Measurements from ENCODE around the gene CRNKL1. TPM values are rescaled to one million over a fixed set of nuclear protein-coding genes. Genes with fewer than 3 reads are reported as not detected.

CRNKL1 gene
- total and polyA plus RNA-seq, 2 of the 4 experiments (the other 2 are of a cell fraction), result 7.4 to 20.1 TPM

GRCh38 chr20:19990850-19991249 is 61.4 kb downstream of the CRNKL1 start:
- Histone ChIP-seq H3K18ac (ENCODE audit: low read depth, low read length) (peak overlapping the region; percentile 8; the same call in 1 of the 2 replicates), H3K27me3 (ENCODE audit: control insufficient read depth, insufficient read depth, low read length) (no peaks in the 10 kb centered on the region), H2AK5ac (ENCODE audit: low read depth, low read length) (no peak overlapping the region), H4K20me1 (ENCODE audit: insufficient read depth, low read length) (peaks cover 65% of the 10 kb centered on the region), H4K91ac (ENCODE audit: insufficient read depth, low read depth, low read length) (no peak overlapping the region), H2BK15ac (ENCODE audit: low read depth, low read length) (no peak overlapping the region), H3K36me3 (ENCODE audit: control insufficient read depth, insufficient read depth, low read length) (peaks cover 20% of the 10 kb centered on the region), H3K4me2 (ENCODE audit: low read depth, low read length) (no peak overlapping the region; the same call in 1 of the 2 replicates), H2AK9ac (replicated peaks; ENCODE audit: low read depth, low read length, poor library complexity) (no peak overlapping the region), H3K4me3 (ENCODE audit: insufficient read depth, low read depth, low read length) (no peak overlapping the region), H3K56ac (ENCODE audit: extremely low read depth, insufficient read depth, low read length) (no peak overlapping the region), H3K4ac (ENCODE audit: low read depth, low read length) (peak overlapping the region; percentile 37; the same call in 1 of the 2 replicates), H3K9me1 (ENCODE audit: insufficient read depth, low read length) (peaks cover 15% of the 10 kb centered on the region; the same call in 1 of the 2 replicates), H3K79me1 (ENCODE audit: low read depth in 1 of 2, low read length in 2 of 2) (peaks cover 14 to 65% of the 10 kb centered on the region in 2 experiments; a peak in 3 of 4 replicates), H3K23ac (ENCODE audit: low read depth, low read length) (peak overlapping the region; percentile 10; the same call in 1 of the 2 replicates), H4K8ac (ENCODE audit: low read depth in 2 of 2, low read length in 2 of 2) (peak overlapping the region in 1 of 2 experiments; percentile 56; a peak in 1 of 4 replicates), H4K5ac (ENCODE audit: low read depth, low read length) (no peak overlapping the region), H3K9ac (ENCODE audit: low read depth, low read length) (no peak overlapping the region), H2AFZ (replicated peaks; ENCODE audit: low read length, poor library complexity) (no peak overlapping the region), H2BK20ac (ENCODE audit: low read depth, low read length) (0 out of 2 replicates have a peak overlapping the region, but pooled peaks have one; percentile 41), H3K27ac (ENCODE audit: insufficient read depth, low read length) (peak overlapping the region; percentile 8; the same call in 1 of the 2 replicates), H2BK120ac (ENCODE audit: low read depth, low read length) (no peak overlapping the region; the same call in 1 of the 2 replicates), H3K14ac (replicated peaks; ENCODE audit: low read depth, low read length) (0 out of 2 replicates have a peak overlapping the region, but pooled peaks have one; percentile 13), H3K9me3 (ENCODE audit: control insufficient read depth, insufficient read depth, low read length) (no peaks in the 10 kb centered on the region), H2BK5ac (ENCODE audit: low read depth, low read length, poor library complexity, severe bottlenecking) (peak overlapping the region; percentile 100), H3K4me1 (ENCODE audit: control insufficient read depth, insufficient read depth, low read length) (peaks cover 33% of the 10 kb centered on the region)
- TF ChIP-seq MAFK (IDR thresholded peaks at IDR 0.05; ENCODE audit: low read depth, low read length) (no peak), CHD1 (IDR thresholded peaks at IDR 0.05; ENCODE audit: low read depth, low read length) (no peak), RFX5 (IDR thresholded peaks at IDR 0.05; ENCODE audit: low read depth, low read length) (no peak), RAD21 (IDR thresholded peaks at IDR 0.05; ENCODE audit: low read length) (no peak), NFE2L2 (IDR thresholded peaks at IDR 0.05; ENCODE audit: low read depth, low read length) (no peak), ELK1 (IDR thresholded peaks at IDR 0.05; ENCODE audit: borderline replicate concordance, low read depth, low read length) (no peak), BHLHE40 (IDR thresholded peaks at IDR 0.05; ENCODE audit: low read depth, low read length) (no peak), POLR2A (IDR thresholded peaks at IDR 0.05; ENCODE audit: low read depth, low read length) (no peak), SMC3 (IDR thresholded peaks at IDR 0.05; ENCODE audit: low read depth, low read length) (no peak), RCOR1 (IDR thresholded peaks at IDR 0.05; ENCODE audit: insufficient replicate concordance, low read length) (no peak)
- TF ChIP-seq, protein P1, sequence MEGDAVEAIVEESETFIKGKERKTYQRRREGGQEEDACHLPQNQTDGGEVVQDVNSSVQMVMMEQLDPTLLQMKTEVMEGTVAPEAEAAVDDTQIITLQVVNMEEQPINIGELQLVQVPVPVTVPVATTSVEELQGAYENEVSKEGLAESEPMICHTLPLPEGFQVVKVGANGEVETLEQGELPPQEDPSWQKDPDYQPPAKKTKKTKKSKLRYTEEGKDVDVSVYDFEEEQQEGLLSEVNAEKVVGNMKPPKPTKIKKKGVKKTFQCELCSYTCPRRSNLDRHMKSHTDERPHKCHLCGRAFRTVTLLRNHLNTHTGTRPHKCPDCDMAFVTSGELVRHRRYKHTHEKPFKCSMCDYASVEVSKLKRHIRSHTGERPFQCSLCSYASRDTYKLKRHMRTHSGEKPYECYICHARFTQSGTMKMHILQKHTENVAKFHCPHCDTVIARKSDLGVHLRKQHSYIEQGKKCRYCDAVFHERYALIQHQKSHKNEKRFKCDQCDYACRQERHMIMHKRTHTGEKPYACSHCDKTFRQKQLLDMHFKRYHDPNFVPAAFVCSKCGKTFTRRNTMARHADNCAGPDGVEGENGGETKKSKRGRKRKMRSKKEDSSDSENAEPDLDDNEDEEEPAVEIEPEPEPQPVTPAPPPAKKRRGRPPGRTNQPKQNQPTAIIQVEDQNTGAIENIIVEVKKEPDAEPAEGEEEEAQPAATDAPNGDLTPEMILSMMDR (conservative IDR thresholded peaks at IDR 0.05; ENCODE audit: low read depth, low read length), result no peak
- dilution Hi-C loops (cut with HindIII; ENCODE audit: low sequenced_read_pairs, unreplicated experiment) (no loop called here), in situ Hi-C loops (cut with MboI; ENCODE audit: low sequenced_read_pairs) (no loop called here), intact Hi-C loops (cut with micrococcal nuclease) (loop anchor here (5.0 kb wide), 1 partner anchor 104 kb away; no protein-coding TSS in a partner anchor)
- POLR2A ChIA-PET (ENCODE audit: unreplicated experiment), result interaction anchor here (1.2 kb wide), 1 partner anchor 13 kb away, joined by 6 read pairs; no protein-coding TSS in a partner anchor
- DNase-seq, result no peak
- no TSS peak for BruUV-seq (replicated peaks)
- ATAC-seq (ENCODE audit: low read depth), result no peak
- WGBS, 2 experiments (ENCODE audit: extremely low coverage in 2 of 2, insufficient read length in 1 of 2), result 100% methylated on average over 2 of the region's 5 CpGs; no CpG with 5 or more reads in 1 of the 2 experiments
- CTCF ChIA-PET, result no interaction called here
